Activated naive CD4-positive, alpha-beta T cell treated with anti-CD3 and anti-CD28 coated beads for 36 hours (primary cell): ENCODE results near the gene TP53. TPM values are rescaled to one million over a fixed set of nuclear protein-coding genes. Genes with fewer than 3 reads are reported as not detected.

Experiments
- CTCF ChIA-PET: fragments of 350-600 bp; sonication (Branson Sonifier 250); formaldehyde crosslinking; loops from one replicate; lab custom pipeline; 2021; ENCODE audit warnings: antibody characterized with exemption; lab: Charles Lee
- DNase-seq: peaks from one replicate; pipeline ENCODE4 v3.0.0-alpha.2; 2020
- H3K27ac Mint-ChIP-seq: one replicate; pipeline ENCODE4 v1.8.0; 2021; ENCODE audit warnings: mild to moderate bottlenecking, mixed read lengths
- H3K27me3 Mint-ChIP-seq: one replicate; pipeline ENCODE4 v1.8.0; 2021; ENCODE audit warnings: low read depth, mixed read lengths
- H3K36me3 Mint-ChIP-seq: one replicate; pipeline ENCODE4 v1.8.0; 2021; ENCODE audit warnings: low read depth, mixed read lengths
- H3K4me1 Mint-ChIP-seq: one replicate; pipeline ENCODE4 v1.8.0; 2021; ENCODE audit warnings: low read depth, mixed read lengths
- H3K4me3 Mint-ChIP-seq: one replicate; pipeline ENCODE4 v1.8.0; 2021; ENCODE audit warnings: mild to moderate bottlenecking, moderate library complexity, mixed read lengths
- H3K9me3 Mint-ChIP-seq: one replicate; pipeline ENCODE4 v1.8.0; 2021; ENCODE audit warnings: mixed read lengths
- intact Hi-C: fragments of 100-400 bp; cut with micrococcal nuclease; formaldehyde crosslinking; loops from one replicate; pipeline ENCODE4 v1.15.1; 2023
- total RNA-seq, 2 experiments: library from RNA; stranded (reverse); gene quantifications; one replicate each; pipeline ENCODE4 v1.2.3, GENCODE V29; 2021

Gene TP53
- total RNA-seq, 2 experiments from 2014 or later = 148 to 149 TPM

GRCh38 chr17:7704601-7705268 is 17.4 kb upstream of the TP53 start, which contains the start of gene EFNB3:
Gene EFNB3, plus strand, starts transcription at chr17:7705202. Its CDS starts 397 bp downstream, at chr17:7705599.
- peak; percentile 18 for DNase-seq
- H3K9me3 Mint-ChIP-seq = no peaks in the 10 kb centered on the region
- CTCF ChIA-PET = interaction anchor here (1.0 kb wide), 1 partner anchor 408 kb away, joined by 3 read pairs; no protein-coding TSS in a partner anchor
- peaks cover 26% of the 10 kb centered on the region for H3K36me3 Mint-ChIP-seq
- H3K4me3 Mint-ChIP-seq = peak within 1 kb of the TSS; percentile 27
- peaks cover 44% of the 10 kb centered on the region for H3K27me3 Mint-ChIP-seq
- intact Hi-C loops = no loop called here
- no peak within 1 kb of the TSS for H3K27ac Mint-ChIP-seq
- H3K4me1 Mint-ChIP-seq = peaks cover 11% of the 10 kb centered on the region

- peaks cover 26% of the 10 kb centered on the region for H3K36me3 Mint-ChIP-seq
- H3K27ac Mint-ChIP-seq = no peak overlapping the region
- H3K9me3 Mint-ChIP-seq = no peaks in the 10 kb centered on the region
- H3K4me1 Mint-ChIP-seq = peaks cover 11% of the 10 kb centered on the region
- no peak for DNase-seq
- H3K27me3 Mint-ChIP-seq = peaks cover 40% of the 10 kb centered on the region
- H3K4me3 Mint-ChIP-seq = no peak overlapping the region
- CTCF ChIA-PET = interaction anchor here (0.7 to 1.0 kb wide), 3 partner anchors 10 to 407 kb away, joined by 3 to 5 read pairs (median 3); no protein-coding TSS in a partner anchor
- intact Hi-C loops = no loop called here
Measured at GRCh38 chr17:7703584-7704479, 16.5 kb upstream of the TP53 start.

GRCh38 chr17:7702776-7703175 is 15.5 kb upstream of the TP53 start:
- Mint-ChIP-seq H3K4me1 (peaks cover 11% of the 10 kb centered on the region), H3K9me3 (no peaks in the 10 kb centered on the region), H3K27ac (no peak overlapping the region), H3K36me3 (peaks cover 32% of the 10 kb centered on the region), H3K4me3 (no peak overlapping the region), H3K27me3 (peaks cover 36% of the 10 kb centered on the region)
- DNase-seq = no peak
- CTCF ChIA-PET = interaction anchor here (2.4 kb wide), 1 partner anchor 14 kb away, joined by 8 read pairs; the partner anchor contains the start of genes TP53 and WRAP53
- intact Hi-C loops = no loop called here

GRCh38 chr17:7701681-7702080 is 14.4 kb upstream of the TP53 start:
- CTCF ChIA-PET = interaction anchor here (2.4 kb wide), 1 partner anchor 13 kb away, joined by 8 read pairs; the partner anchor contains the start of genes TP53 and WRAP53
- H3K27me3 Mint-ChIP-seq = peaks cover 27% of the 10 kb centered on the region
- intact Hi-C loops = no loop called here
- peaks cover 11% of the 10 kb centered on the region for H3K4me1 Mint-ChIP-seq
- DNase-seq = no peak
- H3K36me3 Mint-ChIP-seq = peaks cover 34% of the 10 kb centered on the region
- H3K4me3 Mint-ChIP-seq = no peak overlapping the region
- H3K9me3 Mint-ChIP-seq = no peaks in the 10 kb centered on the region
- H3K27ac Mint-ChIP-seq = no peak overlapping the region

GRCh38 chr17:7700510-7700909 is 13.2 kb upstream of the TP53 start:
- H3K4me3 Mint-ChIP-seq = no peak overlapping the region
- CTCF ChIA-PET = interaction anchor here (0.6 to 2.4 kb wide), 2 partner anchors 12 to 215 kb away, joined by 5 to 8 read pairs; partner anchors contain the start of genes TP53 and WRAP53
- H3K9me3 Mint-ChIP-seq = no peaks in the 10 kb centered on the region
- peaks cover 7% of the 10 kb centered on the region for H3K4me1 Mint-ChIP-seq
- peaks cover 43% of the 10 kb centered on the region for H3K36me3 Mint-ChIP-seq
- peaks cover 15% of the 10 kb centered on the region for H3K27me3 Mint-ChIP-seq
- DNase-seq = no peak
- intact Hi-C loops = no loop called here
- H3K27ac Mint-ChIP-seq = no peak overlapping the region

GRCh38 chr17:7697828-7698588 is 10.7 kb upstream of the TP53 start:
- CTCF ChIA-PET = no interaction called here
- no peak overlapping the region for H3K4me3 Mint-ChIP-seq
- no peak overlapping the region for H3K27ac Mint-ChIP-seq
- intact Hi-C loops = no loop called here
- H3K4me1 Mint-ChIP-seq = no peaks in the 10 kb centered on the region
- H3K27me3 Mint-ChIP-seq = no peaks in the 10 kb centered on the region
- no peak for DNase-seq
- H3K9me3 Mint-ChIP-seq = no peaks in the 10 kb centered on the region
- H3K36me3 Mint-ChIP-seq = peaks cover 51% of the 10 kb centered on the region

- Mint-ChIP-seq H3K36me3 (peaks cover 39% of the 10 kb centered on the region), H3K27ac (no peak overlapping the region), H3K4me1 (peaks cover 1% of the 10 kb centered on the region), H3K9me3 (no peaks in the 10 kb centered on the region), H3K27me3 (no peaks in the 10 kb centered on the region), H3K4me3 (no peak overlapping the region)
- CTCF ChIA-PET = no interaction called here
- DNase-seq = no peak
- intact Hi-C loops = no loop called here
Measured at GRCh38 chr17:7695586-7695985, 8.3 kb upstream of the TP53 start.

GRCh38 chr17:7688808-7689316 is 1.6 kb upstream of the TP53 start:
- H3K36me3 Mint-ChIP-seq = peaks cover 40% of the 10 kb centered on the region

GRCh38 chr17:7687908-7688807 is 868 bp upstream of the TP53 start, which contains the start of gene WRAP53:
Gene WRAP53, plus strand, starts transcription at chr17:7688477. Its CDS starts 172 bp downstream, at chr17:7688649.
- H3K27ac Mint-ChIP-seq = peak within 1 kb of the TSS; percentile 99

More at GRCh38 chr17:7688808-7689316, 1.6 kb upstream of the TP53 start:
- intact Hi-C loops = loop anchor here (1.0 to 10.0 kb wide), 9 partner anchors 57 to 437 kb away; partner anchors contain the start of genes CD68, CTDNEP1, ELP5 and NAA38
- no peaks in the 10 kb centered on the region for H3K9me3 Mint-ChIP-seq
- H3K4me1 Mint-ChIP-seq = peaks cover 29% of the 10 kb centered on the region
- no peaks in the 10 kb centered on the region for H3K27me3 Mint-ChIP-seq
- CTCF ChIA-PET = interaction anchor here (0.5 to 4.6 kb wide), 14 partner anchors 10 to 430 kb away, joined by 3 to 56 read pairs (median 6); partner anchors contain the start of genes ATP1B2, FXR2, SENP3 and SHBG
- H3K4me3 Mint-ChIP-seq = peak overlapping the region; percentile 89
- H3K27ac Mint-ChIP-seq = peak overlapping the region; percentile 72
- no peak for DNase-seq

More at GRCh38 chr17:7687908-7688807, 868 bp upstream of the TP53 start, which contains the start of gene WRAP53:
- intact Hi-C loops = loop anchor here (1.0 to 10.0 kb wide), 14 partner anchors 56 to 449 kb away; partner anchors contain the start of genes CD68, CTDNEP1, ELP5 and MPDU1
- peaks cover 37% of the 10 kb centered on the region for H3K36me3 Mint-ChIP-seq
- peaks cover 33% of the 10 kb centered on the region for H3K4me1 Mint-ChIP-seq
- H3K27me3 Mint-ChIP-seq = no peaks in the 10 kb centered on the region
- peak within 1 kb of the TSS; percentile 89 for H3K4me3 Mint-ChIP-seq
- CTCF ChIA-PET = interaction anchor here (0.5 to 4.6 kb wide), 36 partner anchors 9 to 432 kb away, joined by 3 to 56 read pairs (median 5); partner anchors contain the start of genes ATP1B2, CD68, FXR2 and MPDU1
- DNase-seq = peak; percentile 98
- H3K9me3 Mint-ChIP-seq = no peaks in the 10 kb centered on the region
